Thyroid gland (tissue), 4 donors: Measurements from ENCODE around the gene PNPLA5.

ENCODE experiments used
- POLR2A ChIP-seq, 2 donors: fragments of 450-650 bp; IDR thresholded peaks; one replicate each; pipeline ENCODE4 v1.6.1; 2017; ENCODE audit warnings: antibody characterized with exemption in 2 of 2, mild to moderate bottlenecking in 2 of 2, moderate library complexity in 1 of 2
- TF ChIP-seq, protein P1 (sequence below), 6 experiments: fragments of 200-600 bp in 3 of 6; fragments of 450-650 bp in 3 of 6; sonication (generic) in 3 of 6; IDR thresholded peaks; one replicate each; pipeline ENCODE4 v1.5.1; 2016 to 2019; ENCODE audit warnings: antibody characterized with exemption in 6 of 6, mild to moderate bottlenecking in 2 of 6, inconsistent platforms in 1 of 6, moderate library complexity in 1 of 6

DNA sequence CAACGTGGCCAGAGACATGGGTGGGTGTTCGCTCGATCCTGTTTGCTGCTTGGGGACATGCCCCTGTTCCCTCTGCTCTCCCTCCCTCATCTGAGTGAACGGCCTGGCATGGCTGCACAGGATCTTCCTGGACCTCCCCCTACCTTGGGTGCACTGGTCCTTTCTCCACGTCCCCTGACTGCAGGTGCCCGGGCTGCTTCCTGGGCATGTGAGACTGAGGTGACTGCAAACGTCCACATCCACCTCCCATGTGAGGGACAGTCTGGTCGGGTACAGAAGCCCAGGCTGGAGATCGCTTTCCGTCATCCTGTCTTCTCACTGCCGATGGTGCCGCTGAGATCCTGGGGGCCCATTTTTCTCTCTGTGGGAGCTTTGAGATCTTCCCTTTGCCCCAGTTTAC lies 41.3 kb downstream of the PNPLA5 start:
- TF ChIP-seq, protein P1, sequence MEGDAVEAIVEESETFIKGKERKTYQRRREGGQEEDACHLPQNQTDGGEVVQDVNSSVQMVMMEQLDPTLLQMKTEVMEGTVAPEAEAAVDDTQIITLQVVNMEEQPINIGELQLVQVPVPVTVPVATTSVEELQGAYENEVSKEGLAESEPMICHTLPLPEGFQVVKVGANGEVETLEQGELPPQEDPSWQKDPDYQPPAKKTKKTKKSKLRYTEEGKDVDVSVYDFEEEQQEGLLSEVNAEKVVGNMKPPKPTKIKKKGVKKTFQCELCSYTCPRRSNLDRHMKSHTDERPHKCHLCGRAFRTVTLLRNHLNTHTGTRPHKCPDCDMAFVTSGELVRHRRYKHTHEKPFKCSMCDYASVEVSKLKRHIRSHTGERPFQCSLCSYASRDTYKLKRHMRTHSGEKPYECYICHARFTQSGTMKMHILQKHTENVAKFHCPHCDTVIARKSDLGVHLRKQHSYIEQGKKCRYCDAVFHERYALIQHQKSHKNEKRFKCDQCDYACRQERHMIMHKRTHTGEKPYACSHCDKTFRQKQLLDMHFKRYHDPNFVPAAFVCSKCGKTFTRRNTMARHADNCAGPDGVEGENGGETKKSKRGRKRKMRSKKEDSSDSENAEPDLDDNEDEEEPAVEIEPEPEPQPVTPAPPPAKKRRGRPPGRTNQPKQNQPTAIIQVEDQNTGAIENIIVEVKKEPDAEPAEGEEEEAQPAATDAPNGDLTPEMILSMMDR (IDR thresholded peaks at IDR 0.05): no peak
- TF ChIP-seq POLR2A (IDR thresholded peaks at IDR 0.05): no peak
